Subcutaneous adipose tissue (tissue), 4 donors: ENCODE results near the gene GDPD5. TPM values are rescaled to one million over a fixed set of nuclear protein-coding genes. Genes with fewer than 3 reads are reported as not detected.

ENCODE experiments used
- CTCF ChIP-seq: fragments of 450-650 bp; IDR thresholded peaks from one replicate; pipeline ENCODE4 v1.5.1; 2016; ENCODE audit warnings: low read depth, mild to moderate bottlenecking, control low read depth, antibody characterized with exemption, moderate library complexity
- total RNA-seq, 4 donors: library from RNA; depleted of rRNA; stranded (reverse); fragments of >200 nt; gene quantifications; one replicate each; pipeline ENCODE4 v1.1.0, GENCODE V29; 2016

GDPD5 gene
- total RNA-seq, 4 donors from 2014 or later: 19.2 to 96.8 (median 32.6) TPM

DNA sequence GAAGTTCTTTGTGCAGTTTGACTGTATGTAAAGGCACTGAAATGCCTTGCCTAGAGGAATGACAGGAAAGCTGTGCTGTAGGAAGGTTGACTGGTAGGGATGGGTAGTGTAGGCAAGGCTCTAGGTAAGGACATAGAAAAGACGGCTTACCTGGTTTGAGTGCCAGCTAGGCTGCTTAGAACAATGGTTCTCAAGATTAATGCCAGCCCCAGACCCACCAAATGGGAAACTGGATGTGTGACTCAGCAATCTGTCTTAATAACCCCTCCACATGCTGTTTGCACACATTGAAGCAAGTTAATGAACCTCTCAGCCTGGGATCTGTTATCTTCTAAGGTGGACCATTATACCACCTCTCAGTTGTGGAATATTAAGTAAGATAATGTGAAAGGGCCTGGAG, 122.7 kb downstream of the GDPD5 start:
- TF ChIP-seq CTCF: no peak

GRCh38 chr11:75402002-75402773, 123.6 kb downstream of the GDPD5 start:
- TF ChIP-seq CTCF: no peak

- TF ChIP-seq CTCF: no peak
Measured at GRCh38 chr11:75400146-75400865, 125.4 kb downstream of the GDPD5 start.

GRCh38 chr11:75399344-75400145, 126.2 kb downstream of the GDPD5 start, which contains the start of gene RPS3:
TSS of gene RPS3 (plus strand) at chr11:75399518. CDS start at chr11:75399548, 30 bp downstream.
- no peak for TF ChIP-seq CTCF

DNA sequence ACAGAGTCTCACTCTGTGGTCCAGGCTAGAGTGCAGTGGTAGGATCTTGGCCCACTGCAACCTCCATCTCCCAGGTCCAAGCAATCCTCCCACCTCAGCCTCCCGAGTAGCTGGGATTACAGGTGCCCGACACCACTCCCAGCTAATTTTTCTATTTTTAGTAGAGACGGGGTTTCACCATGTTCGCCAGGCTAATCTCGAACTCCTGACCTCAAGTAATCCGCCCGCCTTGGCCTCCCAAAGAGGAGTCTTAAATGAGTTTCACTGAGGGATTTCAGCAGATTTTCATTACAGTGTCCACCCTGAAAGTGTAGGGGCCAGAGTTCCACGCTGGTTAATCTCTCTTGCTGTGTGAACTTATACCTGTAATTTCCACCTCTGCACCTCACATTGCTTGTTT, 126.8 kb downstream of the GDPD5 start:
- TF ChIP-seq CTCF: no peak

DNA sequence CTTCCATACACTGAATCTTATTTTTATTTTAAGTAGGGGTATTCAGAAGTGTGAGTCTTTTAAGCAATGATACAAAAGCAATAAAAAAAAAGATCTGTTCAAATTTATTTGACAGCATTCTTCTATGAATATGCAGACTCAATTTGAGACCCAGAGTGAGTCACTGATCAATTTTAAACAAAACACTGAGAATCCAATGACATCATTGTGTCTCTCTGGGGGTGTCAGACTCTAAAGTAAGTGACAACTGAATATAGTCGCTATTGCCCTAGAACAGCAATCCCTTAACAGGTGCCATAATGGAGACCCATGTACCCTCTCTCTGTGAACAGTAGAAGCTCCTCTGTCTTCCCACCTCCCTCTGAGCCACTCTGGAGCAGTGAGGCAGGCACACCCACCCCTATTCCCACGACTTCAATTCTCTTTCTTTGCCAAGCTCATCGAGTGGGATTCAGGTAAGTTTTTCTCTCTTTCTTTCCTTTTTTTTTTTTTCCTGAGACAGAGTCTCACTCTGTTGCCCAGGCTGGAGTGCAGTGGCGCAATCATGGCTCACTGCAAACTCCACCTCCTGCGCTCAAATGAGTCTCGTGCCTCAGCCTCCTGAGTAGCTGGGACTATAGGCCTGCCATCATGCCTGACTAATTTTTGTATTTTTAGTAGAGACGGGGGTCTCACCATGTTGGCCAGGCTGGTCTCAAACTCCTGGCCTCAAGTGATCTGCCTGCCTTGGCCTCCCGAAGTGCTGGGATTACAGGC, 131.5 kb downstream of the GDPD5 start:
- TF ChIP-seq CTCF: no peak
